Sigmoid colon (tissue), 4 donors: ENCODE data around the gene RPS6KB1.

ENCODE experiments used
- EP300 ChIP-seq, 4 donors: sonication (generic); formaldehyde crosslinking; IDR thresholded peaks; one replicate each; pipeline ENCODE4 v1.6.1; 2017; ENCODE audit warnings: antibody characterized with exemption in 4 of 4
- POLR2A ChIP-seq, 2 donors: fragments of 450-650 bp; IDR thresholded peaks; one replicate each; pipeline ENCODE4 v1.6.1; 2016; ENCODE audit warnings: antibody characterized with exemption in 2 of 2, mild to moderate bottlenecking in 2 of 2, moderate library complexity in 2 of 2
- POLR2AphosphoS5 ChIP-seq, 4 donors: sonication (generic); formaldehyde crosslinking; IDR thresholded peaks; one replicate each; pipeline ENCODE4 v1.6.1; 2017; ENCODE audit warnings: antibody characterized with exemption in 4 of 4
- TF ChIP-seq, protein P1 (sequence below), 4 experiments: fragments of 450-650 bp in 3 of 4; fragments of 200-600 bp in 1 of 4; IDR thresholded peaks; one replicate each; pipeline ENCODE4 v1.5.1; 2016 to 2019; ENCODE audit warnings: antibody characterized with exemption in 4 of 4, mild to moderate bottlenecking in 3 of 4, moderate library complexity in 2 of 4

DNA sequence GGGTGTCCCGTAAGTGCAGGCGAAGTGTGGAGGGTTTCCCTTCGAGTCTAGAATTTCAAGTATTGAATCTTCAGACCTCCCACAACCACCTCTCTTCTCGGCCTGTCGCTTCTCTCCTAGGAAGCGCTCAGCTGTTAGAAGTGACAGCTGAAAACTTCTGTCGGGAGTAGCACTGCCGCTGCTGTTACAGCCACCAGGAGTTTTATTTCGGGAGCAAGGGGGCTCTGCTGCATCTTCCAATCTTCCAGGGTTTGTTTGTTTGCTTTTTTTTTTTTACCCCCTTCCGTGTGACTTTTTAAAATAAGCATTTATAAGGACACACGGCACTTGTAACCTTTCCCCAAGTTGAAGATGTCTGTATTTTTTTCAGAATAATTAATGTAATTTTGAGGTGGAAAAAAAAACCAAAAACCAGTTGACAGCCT is 767 bp downstream of the RPS6KB1 start:
- TF ChIP-seq, protein P1, sequence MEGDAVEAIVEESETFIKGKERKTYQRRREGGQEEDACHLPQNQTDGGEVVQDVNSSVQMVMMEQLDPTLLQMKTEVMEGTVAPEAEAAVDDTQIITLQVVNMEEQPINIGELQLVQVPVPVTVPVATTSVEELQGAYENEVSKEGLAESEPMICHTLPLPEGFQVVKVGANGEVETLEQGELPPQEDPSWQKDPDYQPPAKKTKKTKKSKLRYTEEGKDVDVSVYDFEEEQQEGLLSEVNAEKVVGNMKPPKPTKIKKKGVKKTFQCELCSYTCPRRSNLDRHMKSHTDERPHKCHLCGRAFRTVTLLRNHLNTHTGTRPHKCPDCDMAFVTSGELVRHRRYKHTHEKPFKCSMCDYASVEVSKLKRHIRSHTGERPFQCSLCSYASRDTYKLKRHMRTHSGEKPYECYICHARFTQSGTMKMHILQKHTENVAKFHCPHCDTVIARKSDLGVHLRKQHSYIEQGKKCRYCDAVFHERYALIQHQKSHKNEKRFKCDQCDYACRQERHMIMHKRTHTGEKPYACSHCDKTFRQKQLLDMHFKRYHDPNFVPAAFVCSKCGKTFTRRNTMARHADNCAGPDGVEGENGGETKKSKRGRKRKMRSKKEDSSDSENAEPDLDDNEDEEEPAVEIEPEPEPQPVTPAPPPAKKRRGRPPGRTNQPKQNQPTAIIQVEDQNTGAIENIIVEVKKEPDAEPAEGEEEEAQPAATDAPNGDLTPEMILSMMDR (IDR thresholded peaks at IDR 0.05) = no peak
- TF ChIP-seq EP300 (IDR thresholded peaks at IDR 0.05) (no peak), POLR2A (IDR thresholded peaks at IDR 0.05) (no peak), POLR2AphosphoS5 (IDR thresholded peaks at IDR 0.05) (no peak)
